Liver (tissue), 3 donors: ENCODE results near the gene LRRK1.

Source experiments
- ATF3 ChIP-seq: IDR thresholded peaks from 2 replicates; pipeline ENCODE4 v1.6.1; 2016; ENCODE audit warnings: antibody characterized with exemption
- CTCF ChIP-seq: fragments of 150-350 bp; IDR thresholded peaks from 2 replicates; pipeline ENCODE4 v1.5.1; 2017; ENCODE audit warnings: improper control_type of control experiment, low read depth, low read length; ENCODE audit not compliant: missing input control
- donor health status: healthy.
- donor health status: healthy.

- TF ChIP-seq CTCF: no peak
- TF ChIP-seq ATF3: no peak
These were observed 191.8 kb downstream of the LRRK1 start for GRCh38 chr15:101110681-101111569.
